Activated CD4-positive, alpha-beta memory T cell treated with anti-CD3 and anti-CD28 coated beads for 36 hours (primary cell): ENCODE measurements around the gene RUVBL1. TPM values are rescaled to one million over a fixed set of nuclear protein-coding genes. Genes with fewer than 3 reads are reported as not detected.

Experiments
- CTCF ChIA-PET: fragments of 350-600 bp; sonication (Branson Sonifier 250); formaldehyde crosslinking; loops from one replicate; lab custom pipeline; 2021; ENCODE audit warnings: antibody characterized with exemption, inconsistent platforms; lab: Charles Lee
- POLR2A ChIA-PET: fragments of 350-600 bp; sonication (Branson Sonifier 250); formaldehyde crosslinking; loops from one replicate; lab custom pipeline; 2021; ENCODE audit warnings: antibody characterized with exemption; lab: Charles Lee
- DNase-seq: peaks from one replicate; pipeline ENCODE4 v3.0.0-alpha.2; 2020
- H3K27ac Mint-ChIP-seq: one replicate; pipeline ENCODE4 v1.8.0; 2021; ENCODE audit warnings: mixed read lengths
- H3K27me3 Mint-ChIP-seq: one replicate; pipeline ENCODE4 v1.8.0; 2021; ENCODE audit warnings: mixed read lengths
- H3K36me3 Mint-ChIP-seq: one replicate; pipeline ENCODE4 v1.8.0; 2021; ENCODE audit warnings: mixed read lengths
- H3K4me1 Mint-ChIP-seq: one replicate; pipeline ENCODE4 v1.8.0; 2021; ENCODE audit warnings: low read depth, mixed read lengths
- H3K4me3 Mint-ChIP-seq: one replicate; pipeline ENCODE4 v1.8.0; 2021; ENCODE audit warnings: mild to moderate bottlenecking, mixed read lengths
- H3K9me3 Mint-ChIP-seq: one replicate; pipeline ENCODE4 v1.8.0; 2021; ENCODE audit warnings: mixed read lengths
- intact Hi-C: fragments of 100-400 bp; cut with micrococcal nuclease; formaldehyde crosslinking; loops from one replicate; pipeline ENCODE4 v1.15.1; 2023
- total RNA-seq, 2 experiments: library from RNA; stranded (reverse); gene quantifications; one replicate each; pipeline ENCODE4 v1.2.3, GENCODE V29; 2021

RUVBL1 gene
- total RNA-seq, 2 experiments from 2014 or later = 81.6 to 87.0 TPM

- no peak overlapping the region for H3K27ac Mint-ChIP-seq
- no peak for DNase-seq
- peaks cover 1% of the 10 kb centered on the region for H3K27me3 Mint-ChIP-seq
- H3K4me3 Mint-ChIP-seq = no peak overlapping the region
- intact Hi-C loops = loop anchor here (2.0 kb wide), 1 partner anchor 557 kb away; no protein-coding TSS in a partner anchor
- H3K9me3 Mint-ChIP-seq = no peaks in the 10 kb centered on the region
- H3K36me3 Mint-ChIP-seq = no peaks in the 10 kb centered on the region
- CTCF ChIA-PET = interaction anchor here (1.6 to 3.6 kb wide), 7 partner anchors 9 to 64 kb away, joined by 4 to 97 read pairs (median 19); partner anchors contain the start of gene RUVBL1
- no peaks in the 10 kb centered on the region for H3K4me1 Mint-ChIP-seq
- POLR2A ChIA-PET = interaction anchor here (1.9 kb wide), 1 partner anchor 8 kb away, joined by 9 read pairs; the partner anchor contains the start of gene RUVBL1
Observed at GRCh38 chr3:128131897-128132646, 8.5 kb upstream of the RUVBL1 start.

DNA sequence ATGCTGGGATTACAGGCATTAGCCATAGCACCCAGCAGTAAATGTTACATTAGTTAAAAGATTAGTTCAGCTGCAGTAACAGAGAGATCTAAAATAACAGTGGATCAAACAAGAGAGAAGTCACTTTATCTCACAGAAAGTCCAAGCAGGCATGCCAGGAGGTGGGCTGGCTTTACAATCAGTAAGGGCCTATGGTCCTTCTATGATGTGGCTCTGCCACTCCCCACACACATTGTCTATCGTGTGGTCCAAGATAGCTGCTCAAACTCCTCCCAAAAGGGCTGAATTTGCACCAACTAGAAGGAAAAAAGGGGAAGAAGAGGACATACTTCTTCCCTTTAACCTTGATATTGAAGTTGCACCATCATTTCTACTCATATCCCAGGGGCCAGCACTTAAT lies 4.6 kb upstream of the RUVBL1 start:
- Mint-ChIP-seq H3K4me1 (peaks cover 11% of the 10 kb centered on the region), H3K4me3 (no peak overlapping the region), H3K36me3 (peaks cover 3% of the 10 kb centered on the region), H3K9me3 (no peaks in the 10 kb centered on the region), H3K27me3 (no peaks in the 10 kb centered on the region), H3K27ac (no peak overlapping the region)
- ChIA-PET CTCF (interaction anchor here (1.1 to 4.0 kb wide), 2 partner anchors 18 to 33 kb away, joined by 3 to 17 read pairs; no protein-coding TSS in a partner anchor), POLR2A (interaction anchor here (0.6 kb wide), 1 partner anchor 52 kb away, joined by 3 read pairs; no protein-coding TSS in a partner anchor)
- intact Hi-C loops = no loop called here
- DNase-seq = no peak

DNA sequence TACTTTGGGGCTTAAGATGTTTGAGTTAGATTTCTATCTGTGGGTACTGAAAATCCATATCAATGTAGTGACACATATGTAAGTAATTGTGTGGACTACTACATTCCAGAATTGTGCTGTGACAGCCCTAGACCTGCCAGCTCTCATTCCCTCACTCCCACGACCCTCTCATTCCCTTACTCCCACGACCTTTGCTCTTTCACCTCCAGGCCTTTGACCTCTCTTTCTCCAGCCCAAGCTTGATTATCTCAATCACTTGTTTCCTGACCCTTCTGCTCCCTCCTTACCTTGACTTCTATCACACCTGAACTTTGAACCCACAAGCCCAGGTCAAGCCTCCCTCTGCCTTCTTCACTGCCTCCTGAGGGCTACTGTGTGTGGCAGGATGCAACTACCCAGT lies 3.6 kb upstream of the RUVBL1 start:
- no peak for DNase-seq
- Mint-ChIP-seq H3K27ac (no peak overlapping the region), H3K4me3 (no peak overlapping the region), H3K27me3 (no peaks in the 10 kb centered on the region), H3K36me3 (peaks cover 3% of the 10 kb centered on the region), H3K4me1 (peaks cover 20% of the 10 kb centered on the region), H3K9me3 (no peaks in the 10 kb centered on the region)
- intact Hi-C loops = no loop called here
- POLR2A ChIA-PET = no interaction called here
- CTCF ChIA-PET = interaction anchor here (4.0 kb wide), 1 partner anchor 32 kb away, joined by 17 read pairs; no protein-coding TSS in a partner anchor

DNA sequence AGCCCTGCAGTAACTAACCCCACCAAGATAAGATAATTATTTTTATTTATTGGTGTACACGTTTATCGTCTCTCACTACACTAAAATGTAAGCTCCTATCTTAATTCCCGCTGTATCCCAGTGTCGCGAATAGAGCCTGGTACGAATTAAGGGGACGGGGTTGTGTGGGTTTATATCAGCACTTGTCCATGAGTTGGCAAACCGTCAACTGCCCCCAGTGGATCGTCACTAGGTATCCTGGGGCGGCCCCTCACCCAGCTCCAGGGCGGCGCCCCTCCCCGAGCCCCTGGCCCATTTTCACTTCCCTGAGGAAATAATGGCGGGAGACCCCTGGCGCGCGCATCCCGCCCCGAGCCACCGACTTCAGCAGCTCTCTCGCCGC lies 465 bp downstream of the RUVBL1 start:
- no peaks in the 10 kb centered on the region for H3K9me3 Mint-ChIP-seq

DNA sequence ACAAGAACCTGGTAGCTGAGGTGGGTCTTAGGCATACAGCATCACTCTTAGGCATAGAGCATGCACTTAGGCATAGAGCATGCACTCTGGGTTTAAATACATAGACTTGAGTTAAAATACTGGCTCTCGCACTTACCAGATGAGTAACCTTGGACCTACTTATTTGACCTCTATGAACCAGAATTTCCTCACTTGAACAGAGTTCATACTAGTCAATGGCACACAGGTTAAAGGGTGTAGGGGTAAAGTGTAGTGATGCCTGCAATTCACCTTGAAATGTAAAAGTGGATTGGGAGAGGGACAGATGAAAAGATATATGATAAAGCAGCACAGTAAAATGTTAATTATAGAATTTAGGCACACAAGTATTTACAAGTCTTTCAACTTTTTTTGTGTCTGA lies 1.6 kb downstream of the RUVBL1 start:
- Mint-ChIP-seq H3K4me3 (peak overlapping the region; percentile 97), H3K27me3 (no peaks in the 10 kb centered on the region), H3K9me3 (no peaks in the 10 kb centered on the region), H3K27ac (no peak overlapping the region), H3K4me1 (peaks cover 34% of the 10 kb centered on the region), H3K36me3 (peaks cover 30% of the 10 kb centered on the region)
- intact Hi-C loops = loop anchor here (2.0 kb wide), 1 partner anchor 69 kb away; the partner anchor contains the start of gene SEC61A1
- no peak for DNase-seq
- CTCF ChIA-PET = interaction anchor here (2.7 kb wide), 1 partner anchor 11 kb away, joined by 21 read pairs; no protein-coding TSS in a partner anchor
- POLR2A ChIA-PET = interaction anchor here (2.5 to 3.5 kb wide), 3 partner anchors 8 to 31 kb away, joined by 17 to 32 read pairs (median 31); partner anchors contain the start of gene EEFSEC

More for the DNA sequence above, 465 bp downstream of the RUVBL1 start:
- DNase-seq = no peak
- ChIA-PET CTCF (interaction anchor here (1.0 to 2.7 kb wide), 7 partner anchors 10 to 55 kb away, joined by 4 to 21 read pairs (median 8); partner anchors contain the start of gene EEFSEC), POLR2A (interaction anchor here (0.8 to 3.5 kb wide), 12 partner anchors 9 to 525 kb away, joined by 3 to 32 read pairs (median 4); partner anchors contain the start of genes EEFSEC, MCM2 and SEC61A1)
- no peaks in the 10 kb centered on the region for H3K27me3 Mint-ChIP-seq
- H3K27ac Mint-ChIP-seq = peak overlapping the region; percentile 85
- intact Hi-C loops = loop anchor here (2.0 kb wide), 1 partner anchor 70 kb away; the partner anchor contains the start of gene SEC61A1
- peaks cover 32% of the 10 kb centered on the region for H3K4me1 Mint-ChIP-seq
- peaks cover 21% of the 10 kb centered on the region for H3K36me3 Mint-ChIP-seq
- peak overlapping the region; percentile 97 for H3K4me3 Mint-ChIP-seq

DNA sequence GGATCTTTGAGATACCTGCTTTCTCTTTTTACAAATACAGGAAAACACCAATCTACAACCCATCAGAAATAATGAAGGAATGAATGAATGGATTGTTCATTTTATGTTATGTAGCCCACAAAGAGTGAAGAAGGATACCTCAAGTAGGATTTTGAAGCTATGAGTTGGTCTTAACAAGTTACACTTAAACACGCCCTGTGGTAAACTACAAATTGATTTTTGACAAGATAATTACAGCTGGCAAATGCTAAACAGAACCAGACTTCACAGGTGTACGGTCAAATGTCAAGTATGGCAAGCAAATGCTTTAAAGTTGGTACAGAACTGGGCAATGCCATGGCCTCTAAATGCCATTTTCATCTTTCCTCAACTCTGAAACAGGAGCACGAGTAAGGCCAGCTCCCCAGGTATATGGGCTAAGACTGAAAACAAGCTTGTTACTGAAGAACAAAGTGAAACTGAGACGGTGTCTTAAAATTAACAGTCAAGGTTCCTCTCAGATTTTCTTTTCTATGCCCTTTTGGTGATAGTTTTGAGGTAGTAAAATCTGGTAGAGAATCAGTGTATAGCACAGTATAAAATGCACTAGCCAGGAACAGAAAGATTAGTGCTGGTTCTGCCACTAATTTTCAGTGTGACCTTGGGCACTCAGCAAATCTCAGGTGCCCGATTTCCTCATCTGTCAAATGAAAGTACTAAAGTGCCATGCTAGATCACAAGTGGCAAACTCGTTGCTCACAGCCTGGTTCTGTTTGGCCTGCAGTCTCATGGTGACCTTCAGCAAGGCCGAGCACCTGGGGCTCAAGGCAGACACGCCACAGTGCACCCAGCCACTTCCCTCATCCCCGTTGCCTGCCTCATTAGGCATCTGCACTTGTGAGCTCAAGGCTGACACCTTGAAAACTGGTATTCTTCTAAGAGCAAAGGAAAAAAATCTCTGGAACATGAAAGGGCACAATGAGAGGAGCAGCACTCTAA lies 9.5 kb downstream of the RUVBL1 start:
- ChIA-PET POLR2A (interaction anchor here (1.0 to 1.5 kb wide), 3 partner anchors 9 to 61 kb away, joined by 3 to 17 read pairs (median 4); partner anchors contain the start of gene RUVBL1), CTCF (interaction anchor here (0.7 to 1.4 kb wide), 2 partner anchors 19 to 46 kb away, joined by 3 to 4 read pairs; no protein-coding TSS in a partner anchor)
- intact Hi-C loops = loop anchor here (5.0 kb wide), 3 partner anchors 37 to 333 kb away; partner anchors contain the start of gene EEFSEC
- Mint-ChIP-seq H3K27me3 (no peaks in the 10 kb centered on the region), H3K4me1 (peaks cover 49% of the 10 kb centered on the region), H3K9me3 (no peaks in the 10 kb centered on the region), H3K36me3 (peaks cover 62% of the 10 kb centered on the region), H3K4me3 (peak overlapping the region; percentile 54), H3K27ac (peak overlapping the region; percentile 83)
- no peak for DNase-seq

DNA sequence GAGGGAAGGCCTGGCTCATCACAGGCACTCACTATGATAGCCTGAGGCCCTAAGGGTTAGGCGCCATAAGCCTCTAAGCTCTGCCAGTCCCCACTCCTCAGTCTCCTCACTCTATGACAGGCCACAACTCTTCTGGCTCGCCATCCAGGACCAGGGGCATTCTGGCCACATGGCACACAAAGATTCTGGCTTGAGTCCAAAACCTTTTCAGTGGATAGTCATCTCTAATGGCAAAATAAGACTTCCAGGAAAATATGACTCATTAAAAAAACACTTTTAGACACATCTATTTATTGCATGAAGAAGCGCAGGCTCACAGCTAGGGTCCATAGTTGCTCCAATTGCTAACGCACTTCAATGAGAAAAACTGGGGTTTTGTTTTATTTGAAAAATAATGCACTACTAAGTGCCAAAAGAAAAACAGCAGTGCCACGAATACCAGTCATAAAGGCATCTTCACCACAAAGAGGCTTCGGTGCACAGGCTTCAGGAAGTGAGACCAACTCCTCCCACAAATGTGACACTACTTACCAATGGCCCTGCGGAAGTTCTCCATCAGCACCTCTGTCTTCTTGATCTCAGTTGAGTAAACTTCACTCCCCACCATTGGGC lies 11.1 kb downstream of the RUVBL1 start:
- Mint-ChIP-seq H3K27ac (peak overlapping the region; percentile 95), H3K4me3 (peak overlapping the region; percentile 30), H3K9me3 (no peaks in the 10 kb centered on the region), H3K36me3 (peaks cover 58% of the 10 kb centered on the region), H3K4me1 (peaks cover 45% of the 10 kb centered on the region), H3K27me3 (no peaks in the 10 kb centered on the region)
- peak; percentile 76 for DNase-seq
- ChIA-PET CTCF (interaction anchor here (1.5 to 1.9 kb wide), 3 partner anchors 11 to 37 kb away, joined by 4 to 8 read pairs (median 8); partner anchors contain the start of gene RUVBL1), POLR2A (interaction anchor here (1.0 to 3.4 kb wide), 3 partner anchors 11 to 42 kb away, joined by 3 to 31 read pairs (median 3); partner anchors contain the start of gene RUVBL1)
- intact Hi-C loops = loop anchor here (1.0 to 5.0 kb wide), 4 partner anchors 12 to 335 kb away; partner anchors contain the start of gene EEFSEC

GRCh38 chr3:128111147-128111546 lies 12.5 kb downstream of the RUVBL1 start:
- H3K36me3 Mint-ChIP-seq = peaks cover 54% of the 10 kb centered on the region
- no peak for DNase-seq
- ChIA-PET CTCF (interaction anchor here (1.2 to 1.9 kb wide), 3 partner anchors 12 to 22 kb away, joined by 3 to 8 read pairs (median 8); partner anchors contain the start of gene RUVBL1), POLR2A (interaction anchor here (0.7 to 3.4 kb wide), 3 partner anchors 12 to 68 kb away, joined by 3 to 31 read pairs (median 4); partner anchors contain the start of genes EEFSEC and RUVBL1)
- peak overlapping the region; percentile 95 for H3K27ac Mint-ChIP-seq
- H3K27me3 Mint-ChIP-seq = no peaks in the 10 kb centered on the region
- no peak overlapping the region for H3K4me3 Mint-ChIP-seq
- intact Hi-C loops = loop anchor here (5.0 kb wide), 3 partner anchors 34 to 336 kb away; partner anchors contain the start of gene EEFSEC
- no peaks in the 10 kb centered on the region for H3K9me3 Mint-ChIP-seq
- peaks cover 45% of the 10 kb centered on the region for H3K4me1 Mint-ChIP-seq

- Mint-ChIP-seq H3K4me3 (no peak overlapping the region), H3K27ac (no peak overlapping the region), H3K27me3 (no peaks in the 10 kb centered on the region), H3K4me1 (peaks cover 18% of the 10 kb centered on the region), H3K9me3 (no peaks in the 10 kb centered on the region), H3K36me3 (peaks cover 41% of the 10 kb centered on the region)
- intact Hi-C loops = no loop called here
- POLR2A ChIA-PET = no interaction called here
- no peak for DNase-seq
- CTCF ChIA-PET = interaction anchor here (1.1 to 1.8 kb wide), 2 partner anchors 12 to 15 kb away, joined by 5 to 9 read pairs; no protein-coding TSS in a partner anchor
Observed at GRCh38 chr3:128107834-128108233, 15.8 kb downstream of the RUVBL1 start.

DNA sequence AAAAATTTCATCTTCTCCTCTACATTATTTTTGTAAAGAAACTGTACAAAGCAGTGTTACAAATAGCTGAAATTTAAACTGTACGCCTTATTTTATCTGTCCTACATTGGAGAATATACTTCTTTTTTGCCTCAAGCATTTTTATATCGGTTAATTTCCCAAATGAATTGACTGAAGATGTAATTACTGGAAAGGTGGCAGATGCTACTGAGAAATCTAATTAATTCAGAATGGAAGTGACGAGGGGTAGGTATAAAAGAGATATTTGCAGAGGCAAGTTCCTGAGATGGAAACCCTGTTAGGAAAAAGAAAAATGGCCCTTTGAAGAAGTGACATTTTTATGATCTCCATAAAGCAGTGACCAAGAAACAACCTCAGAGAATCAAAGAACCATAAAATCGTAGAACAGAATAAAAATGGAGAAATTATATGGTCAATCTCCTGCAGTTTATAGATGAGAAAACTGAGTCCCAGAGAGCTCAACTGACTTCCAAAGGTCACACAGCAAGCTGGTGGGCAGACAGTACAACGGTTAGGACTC lies 20.4 kb downstream of the RUVBL1 start:
- POLR2A ChIA-PET = no interaction called here
- Mint-ChIP-seq H3K27ac (no peak overlapping the region), H3K4me3 (no peak overlapping the region), H3K9me3 (no peaks in the 10 kb centered on the region), H3K36me3 (peaks cover 44% of the 10 kb centered on the region), H3K4me1 (no peaks in the 10 kb centered on the region), H3K27me3 (no peaks in the 10 kb centered on the region)
- intact Hi-C loops = no loop called here
- DNase-seq = no peak
- CTCF ChIA-PET = interaction anchor here (0.5 to 1.7 kb wide), 3 partner anchors 8 to 13 kb away, joined by 3 to 4 read pairs (median 4); no protein-coding TSS in a partner anchor
